Measurements from ENCODE around the gene PCNX2. TPM values are rescaled to one million over a fixed set of nuclear protein-coding genes. Genes with fewer than 3 reads are reported as not detected.

The PCNX2 gene
- total and polyA plus RNA-seq, 4 donors, result 2.0 to 15.1 (median 6.4) TPM

DNA sequence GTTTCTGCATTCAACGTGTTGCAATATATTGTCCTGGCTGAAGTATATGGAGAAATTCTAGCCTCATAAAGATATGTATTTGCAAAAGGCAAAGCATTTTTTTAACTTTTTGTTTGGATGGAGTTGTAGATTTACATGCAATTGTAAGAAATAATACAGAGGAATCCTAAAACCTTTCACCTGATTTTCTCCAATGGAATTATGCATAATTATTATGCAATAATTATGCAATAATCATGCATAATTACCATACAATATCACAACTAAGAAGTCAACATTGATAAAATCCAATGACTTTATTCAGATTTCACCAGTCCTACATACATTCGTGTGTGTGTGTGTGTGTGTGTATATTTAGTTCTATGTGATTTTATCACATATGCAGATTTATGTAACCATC lies 24.5 kb upstream of the PCNX2 start:
- Histone ChIP-seq H3K36me3 (ENCODE audit: control insufficient read depth in 4 of 4, insufficient read depth in 4 of 4, low read length in 4 of 4) (no peaks in the 10 kb centered on the region), H3K27me3 (ENCODE audit: control insufficient read depth in 3 of 3, insufficient read depth in 3 of 3, low read length in 2 of 3) (peaks cover 0 to 9% (median 5%) of the 10 kb centered on the region in 3 donors), H3K4me1 (ENCODE audit: control insufficient read depth in 5 of 5, insufficient read depth in 5 of 5, low read length in 5 of 5) (no peaks in the 10 kb centered on the region), H3K9me3 (ENCODE audit: control insufficient read depth in 4 of 4, insufficient read depth in 3 of 4, low read length in 3 of 4) (no peaks in the 10 kb centered on the region), H3K27ac (ENCODE audit: low read depth in 1 of 2, low read length in 1 of 2) (no peak overlapping the region), H3K4me3 (no peak overlapping the region), H3K9ac (ENCODE audit: insufficient read depth in 1 of 2, low read length in 2 of 2) (no peak overlapping the region)
- WGBS, 2 donors, result 78 to 86% methylated on average over 2 of the region's 2 CpGs
- ATAC-seq (ENCODE audit: insufficient read depth, low FRiP score) (no peak), DNase-seq (no peak)
- TF ChIP-seq, protein P1, sequence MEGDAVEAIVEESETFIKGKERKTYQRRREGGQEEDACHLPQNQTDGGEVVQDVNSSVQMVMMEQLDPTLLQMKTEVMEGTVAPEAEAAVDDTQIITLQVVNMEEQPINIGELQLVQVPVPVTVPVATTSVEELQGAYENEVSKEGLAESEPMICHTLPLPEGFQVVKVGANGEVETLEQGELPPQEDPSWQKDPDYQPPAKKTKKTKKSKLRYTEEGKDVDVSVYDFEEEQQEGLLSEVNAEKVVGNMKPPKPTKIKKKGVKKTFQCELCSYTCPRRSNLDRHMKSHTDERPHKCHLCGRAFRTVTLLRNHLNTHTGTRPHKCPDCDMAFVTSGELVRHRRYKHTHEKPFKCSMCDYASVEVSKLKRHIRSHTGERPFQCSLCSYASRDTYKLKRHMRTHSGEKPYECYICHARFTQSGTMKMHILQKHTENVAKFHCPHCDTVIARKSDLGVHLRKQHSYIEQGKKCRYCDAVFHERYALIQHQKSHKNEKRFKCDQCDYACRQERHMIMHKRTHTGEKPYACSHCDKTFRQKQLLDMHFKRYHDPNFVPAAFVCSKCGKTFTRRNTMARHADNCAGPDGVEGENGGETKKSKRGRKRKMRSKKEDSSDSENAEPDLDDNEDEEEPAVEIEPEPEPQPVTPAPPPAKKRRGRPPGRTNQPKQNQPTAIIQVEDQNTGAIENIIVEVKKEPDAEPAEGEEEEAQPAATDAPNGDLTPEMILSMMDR (IDR thresholded peaks at IDR 0.05; ENCODE audit: control extremely low read depth, extremely low read depth), result no peak

DNA sequence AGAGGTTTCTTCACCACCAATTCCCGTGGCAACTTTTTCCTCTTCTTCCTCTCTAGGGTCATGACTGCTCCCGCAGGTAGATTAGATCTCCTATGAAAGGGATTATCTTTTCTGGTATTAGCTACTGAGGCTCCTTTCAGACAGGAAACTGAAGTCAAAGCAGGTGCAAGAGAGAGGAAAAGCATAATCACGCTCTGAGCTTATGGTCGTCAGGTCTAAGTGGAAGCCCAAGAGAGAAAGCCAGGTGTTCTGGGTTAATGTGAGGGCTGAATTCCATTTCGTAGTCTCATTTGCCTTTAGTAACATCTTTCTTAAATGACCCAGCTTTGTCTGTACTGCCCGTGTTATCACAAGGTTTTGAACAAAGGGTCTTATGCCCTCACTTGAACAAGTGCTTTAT lies 23.7 kb upstream of the PCNX2 start:
- Histone ChIP-seq H3K9me3 (ENCODE audit: control insufficient read depth in 4 of 4, insufficient read depth in 3 of 4, low read length in 3 of 4) (no peaks in the 10 kb centered on the region), H3K4me3 (no peak overlapping the region), H3K27ac (ENCODE audit: low read depth in 1 of 2, low read length in 1 of 2) (no peak overlapping the region), H3K36me3 (ENCODE audit: control insufficient read depth in 4 of 4, insufficient read depth in 4 of 4, low read length in 4 of 4) (no peaks in the 10 kb centered on the region), H3K4me1 (ENCODE audit: control insufficient read depth in 5 of 5, insufficient read depth in 5 of 5, low read length in 5 of 5) (no peaks in the 10 kb centered on the region), H3K27me3 (ENCODE audit: control insufficient read depth in 3 of 3, insufficient read depth in 3 of 3, low read length in 2 of 3) (peaks cover 0 to 12% (median 5%) of the 10 kb centered on the region in 3 donors), H3K9ac (ENCODE audit: insufficient read depth in 1 of 2, low read length in 2 of 2) (no peak overlapping the region)
- WGBS, 2 donors, result 65 to 68% methylated on average over 6 of the region's 6 CpGs
- TF ChIP-seq, protein P1 (IDR thresholded peaks at IDR 0.05; ENCODE audit: control extremely low read depth, extremely low read depth), result no peak
- ATAC-seq (ENCODE audit: insufficient read depth, low FRiP score), result no peak
- no peak for DNase-seq

DNA sequence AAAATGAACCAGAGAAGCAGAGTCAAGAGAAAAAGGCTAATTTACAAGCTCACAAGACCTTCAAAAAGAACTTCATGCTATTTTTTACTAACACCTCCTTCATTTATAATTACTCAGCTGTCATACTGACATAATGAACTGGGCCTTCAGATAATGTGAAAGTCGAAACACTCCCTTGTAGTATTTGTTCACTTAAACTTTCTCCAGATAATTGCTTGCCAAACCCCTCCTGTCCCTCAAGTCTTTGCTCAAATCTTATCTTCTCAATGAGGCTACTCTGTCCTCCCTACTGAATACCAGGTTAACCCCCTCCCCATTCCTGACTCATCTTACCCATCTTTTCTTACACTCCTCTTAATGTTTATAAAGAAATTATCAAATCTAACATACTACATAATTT lies 20.9 kb upstream of the PCNX2 start:
- ATAC-seq (ENCODE audit: insufficient read depth, low FRiP score) (no peak), DNase-seq (no peak)
- Histone ChIP-seq H3K27me3 (ENCODE audit: control insufficient read depth in 3 of 3, insufficient read depth in 3 of 3, low read length in 2 of 3) (peaks cover 0 to 19% (median 5%) of the 10 kb centered on the region in 3 donors), H3K27ac (ENCODE audit: low read depth in 1 of 2, low read length in 1 of 2) (no peak overlapping the region), H3K4me3 (no peak overlapping the region), H3K9ac (ENCODE audit: insufficient read depth in 1 of 2, low read length in 2 of 2) (no peak overlapping the region), H3K36me3 (ENCODE audit: control insufficient read depth in 4 of 4, insufficient read depth in 4 of 4, low read length in 4 of 4) (no peaks in the 10 kb centered on the region), H3K4me1 (ENCODE audit: control insufficient read depth in 5 of 5, insufficient read depth in 5 of 5, low read length in 5 of 5) (no peaks in the 10 kb centered on the region), H3K9me3 (ENCODE audit: control insufficient read depth in 4 of 4, insufficient read depth in 3 of 4, low read length in 3 of 4) (no peaks in the 10 kb centered on the region)
- WGBS, 2 donors, result 59 to 75% methylated on average over 1 of the region's 1 CpG
- TF ChIP-seq, protein P1 (IDR thresholded peaks at IDR 0.05; ENCODE audit: control extremely low read depth, extremely low read depth), result no peak

DNA sequence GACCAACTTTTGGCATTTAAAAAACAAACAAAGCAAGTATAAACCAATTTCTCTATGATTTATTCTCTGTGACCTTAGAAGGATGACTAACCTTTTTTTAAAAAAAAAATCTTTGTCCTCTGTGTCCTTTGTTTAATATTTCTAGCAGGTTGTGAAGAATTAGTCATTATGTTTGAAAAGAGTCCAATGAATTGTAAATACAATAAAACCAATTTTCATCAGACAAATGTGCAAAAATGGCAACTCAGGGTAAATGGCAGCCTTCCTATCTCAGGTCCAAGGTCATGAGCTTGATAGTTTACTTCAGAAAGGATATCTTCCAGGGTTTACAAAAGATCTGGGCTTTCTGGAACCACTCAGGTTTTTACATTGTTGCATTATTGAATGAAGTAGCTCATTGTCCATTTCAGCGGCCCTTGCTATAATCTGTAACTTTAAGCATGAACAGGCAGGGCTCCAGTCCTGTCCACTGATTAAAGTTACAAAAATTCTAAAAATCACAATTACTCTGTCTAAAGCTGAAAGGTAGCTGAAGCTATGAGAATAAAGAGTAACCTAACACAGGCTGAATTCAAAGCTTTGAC lies 20.3 kb upstream of the PCNX2 start:
- DNase-seq, result no peak
- no peaks in the 10 kb centered on the region for H3K36me3 ChIP-seq (ENCODE audit: control insufficient read depth in 4 of 4, insufficient read depth in 4 of 4, low read length in 4 of 4)
- ATAC-seq (ENCODE audit: insufficient read depth, low FRiP score), result no peak
- 73 to 97% methylated on average over 1 of the region's 1 CpG for WGBS, 2 donors
- peaks cover 0 to 19% (median 5%) of the 10 kb centered on the region in 3 donors for H3K27me3 ChIP-seq (ENCODE audit: control insufficient read depth in 3 of 3, insufficient read depth in 3 of 3, low read length in 2 of 3)
- H3K4me3 ChIP-seq, result no peak overlapping the region
- no peaks in the 10 kb centered on the region for H3K4me1 ChIP-seq (ENCODE audit: control insufficient read depth in 5 of 5, insufficient read depth in 5 of 5, low read length in 5 of 5)
- no peaks in the 10 kb centered on the region for H3K9me3 ChIP-seq (ENCODE audit: control insufficient read depth in 4 of 4, insufficient read depth in 3 of 4, low read length in 3 of 4)
- H3K9ac ChIP-seq (ENCODE audit: insufficient read depth in 1 of 2, low read length in 2 of 2), result no peak overlapping the region
- TF ChIP-seq, protein P1 (IDR thresholded peaks at IDR 0.05; ENCODE audit: control extremely low read depth, extremely low read depth), result no peak
- no peak overlapping the region for H3K27ac ChIP-seq (ENCODE audit: low read depth in 1 of 2, low read length in 1 of 2)
